GM21723 (cell line): ENCODE data around the gene FNDC3A.
"Not testable (repeated sequence)": the region's sequence is repeated elsewhere in the genome, so short reads cannot be mapped to it uniquely, and the experiment has no call there.

ENCODE experiments used
- ATAC-seq: cut with Tn5 transposase; IDR thresholded peaks from one replicate; pipeline ENCODE4 v1.9.1; 2021; ENCODE audit warnings: mild to moderate bottlenecking, moderate library complexity; ENCODE audit not compliant: unreplicated experiment

Gene FNDC3A

GRCh38 chr13:49071341-49071937 is 95.7 kb downstream of the FNDC3A start:
- ATAC-seq, result no peak

- ATAC-seq, result peak; percentile 80
Measured at GRCh38 chr13:49082653-49083536, 107.2 kb downstream of the FNDC3A start.

- no peak for ATAC-seq
Measured at GRCh38 chr13:49084961-49085360, 109.2 kb downstream of the FNDC3A start.

- ATAC-seq, result no peak
Measured at GRCh38 chr13:49086722-49087121, 111.0 kb downstream of the FNDC3A start.

- no peak for ATAC-seq
Measured at GRCh38 chr13:49093376-49093775, 117.7 kb downstream of the FNDC3A start.

GRCh38 chr13:49097374-49097773 is 121.7 kb downstream of the FNDC3A start:
- ATAC-seq, result no peak

- no peak for ATAC-seq
Measured at GRCh38 chr13:49098198-49098597, 122.5 kb downstream of the FNDC3A start.

GRCh38 chr13:49098771-49099512 is 123.2 kb downstream of the FNDC3A start:
- no peak for ATAC-seq

- no peak for ATAC-seq
Measured at GRCh38 chr13:49099513-49099877, 123.8 kb downstream of the FNDC3A start.

- no peak for ATAC-seq
Measured at GRCh38 chr13:49100637-49101570, 125.2 kb downstream of the FNDC3A start.

GRCh38 chr13:49108196-49108595 is 132.5 kb downstream of the FNDC3A start:
- ATAC-seq, result no peak

- peak; percentile 74 for ATAC-seq
Measured at GRCh38 chr13:49110122-49110912, 134.6 kb downstream of the FNDC3A start.

- no peak for ATAC-seq
Measured at GRCh38 chr13:49110913-49111170, 135.1 kb downstream of the FNDC3A start.

- no peak for ATAC-seq
Measured at GRCh38 chr13:49112782-49113525, 137.2 kb downstream of the FNDC3A start.

- no peak for ATAC-seq
Measured at GRCh38 chr13:49113526-49114286, 138.0 kb downstream of the FNDC3A start.

GRCh38 chr13:49116873-49117272 is 141.2 kb downstream of the FNDC3A start:
- ATAC-seq, result no peak

GRCh38 chr13:49118455-49118854 is 142.7 kb downstream of the FNDC3A start:
- ATAC-seq, result not testable (repeated sequence)

GRCh38 chr13:49124693-49125304 is 149.1 kb downstream of the FNDC3A start:
- ATAC-seq, result no peak
